GM06990 (cell line): ENCODE measurements around the gene HOXD12.

ENCODE experiments used
- DNase-seq: peaks from one replicate; pipeline ENCODE4 v3.0.0-alpha.2; 2011; ENCODE audit not compliant: insufficient read length; ENCODE audit errors: extremely low read depth
- H3K27me3 ChIP-seq: replicated peaks from 2 replicates; pipeline ENCODE4 v1.6.0; 2011; ENCODE audit warnings: low read length; ENCODE audit not compliant: control insufficient read depth, insufficient read depth
- H3K36me3 ChIP-seq: 2 replicates; pipeline ENCODE4 v1.5.1; 2011; ENCODE audit warnings: low read length; ENCODE audit not compliant: control insufficient read depth, insufficient read depth
- H3K4me3 ChIP-seq: replicated peaks from 2 replicates; pipeline ENCODE4 v1.5.1; 2011; ENCODE audit warnings: low read depth, mild to moderate bottlenecking, control low read depth, low read length
- TF ChIP-seq, protein P1 (sequence below): IDR thresholded peaks from 2 replicates; pipeline ENCODE4 v1.5.1; 2011; ENCODE audit warnings: low read length, control low read depth, mild to moderate bottlenecking, inconsistent platforms; ENCODE audit not compliant: insufficient read depth, poor library complexity, severe bottlenecking

Gene HOXD12

DNA sequence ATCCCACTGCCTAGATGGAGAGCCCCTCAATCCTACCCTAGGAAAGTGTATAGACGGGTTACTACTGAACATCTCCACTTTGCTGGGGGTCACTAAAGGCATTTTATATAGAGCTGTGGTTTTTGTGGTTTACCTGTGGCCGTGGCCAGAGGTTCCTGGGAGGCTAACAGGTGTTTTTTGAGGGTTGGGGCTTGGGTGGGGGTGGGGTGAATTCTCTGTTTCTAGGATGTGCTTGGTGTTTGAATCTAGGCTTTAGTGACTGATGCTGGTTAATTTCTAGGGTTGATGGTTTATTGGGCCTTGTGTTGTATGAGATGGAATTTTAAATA, 37.6 kb downstream of the HOXD12 start:
- Histone ChIP-seq H3K36me3 (no peaks in the 10 kb centered on the region), H3K4me3 (no peak overlapping the region), H3K27me3 (no peaks in the 10 kb centered on the region)
- DNase-seq: no peak
- TF ChIP-seq, protein P1, sequence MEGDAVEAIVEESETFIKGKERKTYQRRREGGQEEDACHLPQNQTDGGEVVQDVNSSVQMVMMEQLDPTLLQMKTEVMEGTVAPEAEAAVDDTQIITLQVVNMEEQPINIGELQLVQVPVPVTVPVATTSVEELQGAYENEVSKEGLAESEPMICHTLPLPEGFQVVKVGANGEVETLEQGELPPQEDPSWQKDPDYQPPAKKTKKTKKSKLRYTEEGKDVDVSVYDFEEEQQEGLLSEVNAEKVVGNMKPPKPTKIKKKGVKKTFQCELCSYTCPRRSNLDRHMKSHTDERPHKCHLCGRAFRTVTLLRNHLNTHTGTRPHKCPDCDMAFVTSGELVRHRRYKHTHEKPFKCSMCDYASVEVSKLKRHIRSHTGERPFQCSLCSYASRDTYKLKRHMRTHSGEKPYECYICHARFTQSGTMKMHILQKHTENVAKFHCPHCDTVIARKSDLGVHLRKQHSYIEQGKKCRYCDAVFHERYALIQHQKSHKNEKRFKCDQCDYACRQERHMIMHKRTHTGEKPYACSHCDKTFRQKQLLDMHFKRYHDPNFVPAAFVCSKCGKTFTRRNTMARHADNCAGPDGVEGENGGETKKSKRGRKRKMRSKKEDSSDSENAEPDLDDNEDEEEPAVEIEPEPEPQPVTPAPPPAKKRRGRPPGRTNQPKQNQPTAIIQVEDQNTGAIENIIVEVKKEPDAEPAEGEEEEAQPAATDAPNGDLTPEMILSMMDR: no peak

DNA sequence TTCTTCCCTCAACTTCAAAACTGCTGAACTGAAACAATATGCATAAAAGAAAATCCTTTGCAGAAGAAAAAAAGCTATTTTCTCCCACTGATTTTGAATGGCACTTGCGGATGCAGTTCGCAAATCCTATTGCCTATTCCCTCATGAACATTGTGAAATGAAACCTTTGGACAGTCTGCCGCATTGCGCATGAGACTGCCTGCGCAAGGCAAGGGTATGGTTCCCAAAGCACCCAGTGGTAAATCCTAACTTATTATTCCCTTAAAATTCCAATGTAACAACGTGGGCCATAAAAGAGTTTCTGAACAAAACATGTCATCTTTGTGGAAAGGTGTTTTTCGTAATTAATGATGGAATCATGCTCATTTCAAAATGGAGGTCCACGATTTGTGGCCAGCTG, 38.3 kb downstream of the HOXD12 start:
- H3K36me3 ChIP-seq: no peaks in the 10 kb centered on the region
- no peak overlapping the region for H3K4me3 ChIP-seq
- TF ChIP-seq, protein P1: no peak
- no peak for DNase-seq
- no peaks in the 10 kb centered on the region for H3K27me3 ChIP-seq

DNA sequence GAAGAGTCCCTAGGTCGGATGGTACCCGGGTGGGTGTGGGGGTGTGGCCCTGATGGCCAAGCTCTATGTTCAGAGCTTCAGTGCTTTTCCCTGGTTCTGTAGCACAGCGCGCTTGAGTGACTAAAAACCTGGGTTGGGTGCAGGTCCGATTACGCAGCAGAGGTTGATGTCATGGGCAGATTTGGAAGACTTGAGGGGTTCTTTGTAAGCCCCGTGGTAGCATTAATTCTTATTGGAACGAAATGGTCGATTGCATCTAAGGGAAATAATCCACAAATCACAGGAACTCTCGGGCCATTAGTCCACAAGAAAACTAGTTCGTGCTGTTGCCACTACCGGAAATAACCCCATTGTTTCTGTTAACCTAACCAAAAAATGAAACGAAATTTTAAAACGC, 38.9 kb downstream of the HOXD12 start:
- Histone ChIP-seq H3K36me3 (no peaks in the 10 kb centered on the region), H3K4me3 (no peak overlapping the region), H3K27me3 (no peaks in the 10 kb centered on the region)
- DNase-seq: no peak
- TF ChIP-seq, protein P1: no peak

DNA sequence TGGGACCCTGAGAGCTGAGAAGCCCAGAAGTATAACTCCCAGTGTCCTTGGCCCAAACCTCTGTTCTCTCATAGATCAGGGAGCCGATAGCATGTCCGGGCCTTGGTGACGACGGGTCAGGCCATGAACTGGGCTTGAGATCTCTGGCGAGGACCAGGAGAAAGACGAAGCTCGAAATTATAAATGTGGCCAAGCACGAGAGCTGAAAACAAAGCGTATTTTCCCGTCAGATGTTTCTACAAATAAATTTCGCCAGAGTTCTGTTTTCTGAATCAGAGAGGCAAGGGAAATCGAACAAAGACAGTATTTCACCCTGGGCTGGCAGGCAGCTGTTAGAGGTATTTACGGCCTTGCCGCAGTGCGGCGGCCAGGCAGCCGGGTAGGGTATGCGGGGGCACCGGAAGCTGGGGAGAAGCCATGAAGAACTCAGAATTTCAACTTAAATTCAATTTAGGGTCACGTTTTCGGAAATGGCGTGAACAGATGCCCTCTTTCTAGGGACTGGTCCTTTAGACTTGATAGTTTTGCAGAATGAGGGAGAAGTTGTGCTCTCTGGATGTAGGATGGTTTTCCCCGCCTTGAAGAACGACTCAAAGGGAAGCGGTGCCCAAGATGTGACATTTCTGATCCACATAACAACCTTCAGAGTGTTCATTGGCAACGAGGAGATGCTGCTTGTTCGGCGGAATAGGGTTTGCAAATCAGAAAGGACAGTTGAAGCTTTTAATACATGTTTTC, 39.5 kb downstream of the HOXD12 start:
- TF ChIP-seq, protein P1: no peak
- H3K27me3 ChIP-seq: no peaks in the 10 kb centered on the region
- no peaks in the 10 kb centered on the region for H3K36me3 ChIP-seq
- no peak overlapping the region for H3K4me3 ChIP-seq
- no peak for DNase-seq

DNA sequence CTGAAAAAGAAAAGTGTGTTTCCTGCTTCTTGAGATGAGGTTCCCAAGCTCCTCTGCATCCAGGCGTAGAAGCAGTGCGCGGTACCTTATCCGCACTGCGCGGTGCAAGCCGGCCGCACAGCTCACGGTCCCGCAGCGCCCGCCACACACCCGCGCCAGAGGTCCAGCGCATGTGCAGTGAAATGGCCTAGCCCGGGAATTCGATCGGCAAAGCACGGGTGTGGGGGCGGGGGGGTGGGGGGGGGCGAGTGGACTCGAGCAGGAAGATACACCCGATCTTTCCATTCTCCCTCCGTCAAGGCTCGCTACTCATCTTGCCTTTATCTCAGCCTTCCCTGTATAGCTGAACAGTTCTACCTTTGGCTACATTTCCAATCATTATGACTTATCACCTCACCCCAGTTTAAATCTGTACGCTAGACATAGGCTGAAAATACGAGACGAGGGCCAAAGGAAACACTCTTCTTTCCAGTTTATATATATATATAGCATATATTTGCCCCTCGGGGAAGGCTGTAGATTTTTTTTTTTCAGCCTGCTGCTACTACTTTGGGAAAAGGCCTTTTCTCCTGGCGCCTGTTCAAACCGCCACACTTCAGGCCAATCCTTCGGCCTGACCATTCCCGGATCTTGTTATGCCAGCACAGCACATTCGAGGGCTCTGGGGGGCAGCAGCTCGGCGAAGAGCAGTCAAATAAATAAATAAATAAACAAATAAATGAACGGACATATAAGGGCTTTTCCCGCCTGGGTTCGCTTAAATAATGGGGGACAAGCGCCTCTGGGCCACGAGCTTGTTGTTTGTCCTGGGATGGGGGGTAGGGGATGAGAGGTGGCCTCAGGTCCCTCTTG, 40.3 kb downstream of the HOXD12 start:
- Histone ChIP-seq H3K4me3 (peak overlapping the region; percentile 59), H3K27me3 (no peaks in the 10 kb centered on the region), H3K36me3 (no peaks in the 10 kb centered on the region)
- no peak for DNase-seq
- TF ChIP-seq, protein P1: no peak
